ENCODE results near the gene ERI3.

The ERI3 gene

GRCh38 chr1:44361478-44361877, 6.4 kb upstream of the ERI3 start:
- peak; percentile 25 for DNase-seq (ENCODE audit: low read depth)
- no peak overlapping the region for H3K4me3 ChIP-seq (ENCODE audit: low read depth, low read length)
- peak; percentile 24 for TF ChIP-seq CTCF (IDR thresholded peaks at IDR 0.05; ENCODE audit: control insufficient read depth, extremely low read depth, insufficient read depth)

- no peak for DNase-seq (ENCODE audit: low read depth)
- H3K4me3 ChIP-seq (ENCODE audit: low read depth, low read length) = no peak overlapping the region
- no peak for TF ChIP-seq CTCF (IDR thresholded peaks at IDR 0.05; ENCODE audit: control insufficient read depth, extremely low read depth, insufficient read depth)
Measured at GRCh38 chr1:44359234-44359935, 4.3 kb upstream of the ERI3 start.

- H3K4me3 ChIP-seq (ENCODE audit: low read depth, low read length) = no peak overlapping the region
- TF ChIP-seq CTCF (IDR thresholded peaks at IDR 0.05; ENCODE audit: control insufficient read depth, extremely low read depth, insufficient read depth) = no peak
- no peak for DNase-seq (ENCODE audit: low read depth)
Measured at GRCh38 chr1:44357710-44358109, 2.7 kb upstream of the ERI3 start.

GRCh38 chr1:44355582-44356305, 687 bp upstream of the ERI3 start:
- TF ChIP-seq CTCF (IDR thresholded peaks at IDR 0.05; ENCODE audit: control insufficient read depth, extremely low read depth, insufficient read depth) = no peak
- peak overlapping the region; percentile 90 for H3K4me3 ChIP-seq (ENCODE audit: low read depth, low read length)
- DNase-seq (ENCODE audit: low read depth) = no peak

- no peak for TF ChIP-seq CTCF (IDR thresholded peaks at IDR 0.05; ENCODE audit: control insufficient read depth, extremely low read depth, insufficient read depth)
- peak overlapping the region; percentile 90 for H3K4me3 ChIP-seq (ENCODE audit: low read depth, low read length)
- no peak for DNase-seq (ENCODE audit: low read depth)
Measured at GRCh38 chr1:44354268-44354839, 703 bp downstream of the ERI3 start.

- H3K4me3 ChIP-seq (ENCODE audit: low read depth, low read length) = no peak overlapping the region; the same call in 1 of the 2 replicates
- TF ChIP-seq CTCF (IDR thresholded peaks at IDR 0.05; ENCODE audit: control insufficient read depth, extremely low read depth, insufficient read depth) = no peak
- DNase-seq (ENCODE audit: low read depth) = no peak
Measured at GRCh38 chr1:44353604-44354003, 1.5 kb downstream of the ERI3 start.

Data from LNCaP clone FGC (cell line).